ENCODE data around the gene MLN. TPM values are rescaled to one million over a fixed set of nuclear protein-coding genes. Genes with fewer than 3 reads are reported as not detected.

MLN gene
- total and polyA plus RNA-seq, 2 experiments from 2014 or later = 0.86 to 2.3 TPM

DNA sequence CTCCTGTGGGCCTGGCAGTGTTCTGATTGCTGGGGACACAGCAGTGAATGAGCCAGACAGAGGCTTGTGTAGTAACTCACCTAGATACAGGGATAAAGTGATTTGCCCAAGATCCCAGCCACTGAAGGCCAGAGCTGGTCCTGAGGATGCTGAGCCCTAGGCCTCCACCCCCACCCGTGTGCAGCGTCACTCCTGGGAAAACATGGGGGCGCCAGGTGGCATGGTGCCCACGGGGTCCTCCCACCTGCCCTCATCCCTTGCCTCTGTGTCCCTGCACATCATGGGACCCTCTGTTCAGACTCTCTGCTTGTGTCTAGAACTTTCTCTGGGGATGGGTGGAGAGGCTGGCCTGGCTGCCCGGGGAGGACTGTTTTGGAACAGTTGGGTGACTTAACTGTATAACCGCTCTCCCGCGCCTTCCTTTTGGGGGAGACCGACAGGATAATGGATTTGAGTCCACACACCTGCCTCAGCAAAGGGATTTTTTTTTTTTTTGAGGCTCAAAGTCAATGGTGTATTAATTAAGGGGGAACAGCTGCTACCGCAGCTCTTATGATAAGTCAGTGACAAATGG, 34.5 kb downstream of the MLN start:
- TF ChIP-seq EZH2 (IDR thresholded peaks at IDR 0.05; ENCODE audit: borderline replicate concordance) = no peak
- TF ChIP-seq, protein P1, sequence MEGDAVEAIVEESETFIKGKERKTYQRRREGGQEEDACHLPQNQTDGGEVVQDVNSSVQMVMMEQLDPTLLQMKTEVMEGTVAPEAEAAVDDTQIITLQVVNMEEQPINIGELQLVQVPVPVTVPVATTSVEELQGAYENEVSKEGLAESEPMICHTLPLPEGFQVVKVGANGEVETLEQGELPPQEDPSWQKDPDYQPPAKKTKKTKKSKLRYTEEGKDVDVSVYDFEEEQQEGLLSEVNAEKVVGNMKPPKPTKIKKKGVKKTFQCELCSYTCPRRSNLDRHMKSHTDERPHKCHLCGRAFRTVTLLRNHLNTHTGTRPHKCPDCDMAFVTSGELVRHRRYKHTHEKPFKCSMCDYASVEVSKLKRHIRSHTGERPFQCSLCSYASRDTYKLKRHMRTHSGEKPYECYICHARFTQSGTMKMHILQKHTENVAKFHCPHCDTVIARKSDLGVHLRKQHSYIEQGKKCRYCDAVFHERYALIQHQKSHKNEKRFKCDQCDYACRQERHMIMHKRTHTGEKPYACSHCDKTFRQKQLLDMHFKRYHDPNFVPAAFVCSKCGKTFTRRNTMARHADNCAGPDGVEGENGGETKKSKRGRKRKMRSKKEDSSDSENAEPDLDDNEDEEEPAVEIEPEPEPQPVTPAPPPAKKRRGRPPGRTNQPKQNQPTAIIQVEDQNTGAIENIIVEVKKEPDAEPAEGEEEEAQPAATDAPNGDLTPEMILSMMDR (IDR thresholded peaks at IDR 0.05; ENCODE audit: poor library complexity) = no peak
- no peak for TF ChIP-seq EZH2phosphoT487 (IDR thresholded peaks at IDR 0.05; ENCODE audit: low read depth, severe bottlenecking, unreplicated experiment)
- H3K4me2 ChIP-seq = no peak overlapping the region
- WGBS (ENCODE audit: low lambda C conversion rate, missing lambda C conversion rate) = 87% methylated on average over 10 of the region's 10 CpGs
- H3K36me3 ChIP-seq (replicated peaks; ENCODE audit: insufficient read depth, low read depth) = no peaks in the 10 kb centered on the region
- no peaks in the 10 kb centered on the region for H3K79me2 ChIP-seq
- H4K20me1 ChIP-seq (ENCODE audit: insufficient read depth, poor library complexity, severe bottlenecking) = no peaks in the 10 kb centered on the region
- H3K4me3 ChIP-seq = no peak overlapping the region
- no peaks in the 10 kb centered on the region for H3K9me3 ChIP-seq (ENCODE audit: low read depth)
- peaks cover 33% of the 10 kb centered on the region for H3K4me1 ChIP-seq (ENCODE audit: insufficient read depth)
- H3K27me3 ChIP-seq = no peaks in the 10 kb centered on the region
- H3K27ac ChIP-seq = no peak overlapping the region
- DNase-seq (ENCODE audit: low spot score) = no peak
- no peaks in the 10 kb centered on the region for H3K9me2 ChIP-seq (replicated peaks; ENCODE audit: insufficient read depth)
- H2AFZ ChIP-seq = no peak overlapping the region

DNA sequence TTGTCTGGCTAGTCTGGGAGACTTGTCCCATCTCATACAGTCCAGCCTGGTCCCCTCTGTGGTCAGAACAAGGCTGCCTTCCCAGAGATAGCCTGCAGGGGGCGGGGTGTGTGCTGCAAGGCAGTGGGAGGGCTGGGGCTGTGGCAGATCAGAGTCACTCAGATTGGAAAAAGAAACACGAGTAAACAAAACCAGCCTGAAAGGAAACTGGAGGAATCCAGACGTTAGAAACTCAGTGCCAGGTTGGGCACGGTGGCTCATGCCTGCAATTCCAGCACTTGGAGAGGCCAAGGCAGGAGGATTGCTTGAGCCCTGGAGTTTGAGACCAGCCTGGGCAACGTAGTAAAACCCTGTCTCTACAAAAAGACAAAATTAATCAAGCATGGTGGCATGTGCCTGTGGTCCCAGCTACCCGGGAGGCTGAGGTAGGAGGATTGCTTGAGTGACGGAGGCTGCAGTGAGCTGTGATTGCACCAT, 35.1 kb downstream of the MLN start:
- H4K20me1 ChIP-seq (ENCODE audit: insufficient read depth, poor library complexity, severe bottlenecking) = no peaks in the 10 kb centered on the region
- H3K9me2 ChIP-seq (replicated peaks; ENCODE audit: insufficient read depth) = no peaks in the 10 kb centered on the region
- H3K4me3 ChIP-seq = no peak overlapping the region
- no peak overlapping the region for H3K4me2 ChIP-seq
- H3K27me3 ChIP-seq = no peaks in the 10 kb centered on the region
- H2AFZ ChIP-seq = no peak overlapping the region
- no peak for TF ChIP-seq EZH2phosphoT487 (IDR thresholded peaks at IDR 0.05; ENCODE audit: low read depth, severe bottlenecking, unreplicated experiment)
- TF ChIP-seq, protein P1 (IDR thresholded peaks at IDR 0.05; ENCODE audit: poor library complexity) = peak; percentile 79
- H3K79me2 ChIP-seq = no peaks in the 10 kb centered on the region
- 35% methylated on average over 7 of the region's 7 CpGs for WGBS (ENCODE audit: low lambda C conversion rate, missing lambda C conversion rate)
- DNase-seq (ENCODE audit: low spot score) = peak; percentile 90
- no peaks in the 10 kb centered on the region for H3K36me3 ChIP-seq (replicated peaks; ENCODE audit: insufficient read depth, low read depth)
- no peaks in the 10 kb centered on the region for H3K9me3 ChIP-seq (ENCODE audit: low read depth)
- peaks cover 33% of the 10 kb centered on the region for H3K4me1 ChIP-seq (ENCODE audit: insufficient read depth)
- no peak overlapping the region for H3K27ac ChIP-seq

DNA sequence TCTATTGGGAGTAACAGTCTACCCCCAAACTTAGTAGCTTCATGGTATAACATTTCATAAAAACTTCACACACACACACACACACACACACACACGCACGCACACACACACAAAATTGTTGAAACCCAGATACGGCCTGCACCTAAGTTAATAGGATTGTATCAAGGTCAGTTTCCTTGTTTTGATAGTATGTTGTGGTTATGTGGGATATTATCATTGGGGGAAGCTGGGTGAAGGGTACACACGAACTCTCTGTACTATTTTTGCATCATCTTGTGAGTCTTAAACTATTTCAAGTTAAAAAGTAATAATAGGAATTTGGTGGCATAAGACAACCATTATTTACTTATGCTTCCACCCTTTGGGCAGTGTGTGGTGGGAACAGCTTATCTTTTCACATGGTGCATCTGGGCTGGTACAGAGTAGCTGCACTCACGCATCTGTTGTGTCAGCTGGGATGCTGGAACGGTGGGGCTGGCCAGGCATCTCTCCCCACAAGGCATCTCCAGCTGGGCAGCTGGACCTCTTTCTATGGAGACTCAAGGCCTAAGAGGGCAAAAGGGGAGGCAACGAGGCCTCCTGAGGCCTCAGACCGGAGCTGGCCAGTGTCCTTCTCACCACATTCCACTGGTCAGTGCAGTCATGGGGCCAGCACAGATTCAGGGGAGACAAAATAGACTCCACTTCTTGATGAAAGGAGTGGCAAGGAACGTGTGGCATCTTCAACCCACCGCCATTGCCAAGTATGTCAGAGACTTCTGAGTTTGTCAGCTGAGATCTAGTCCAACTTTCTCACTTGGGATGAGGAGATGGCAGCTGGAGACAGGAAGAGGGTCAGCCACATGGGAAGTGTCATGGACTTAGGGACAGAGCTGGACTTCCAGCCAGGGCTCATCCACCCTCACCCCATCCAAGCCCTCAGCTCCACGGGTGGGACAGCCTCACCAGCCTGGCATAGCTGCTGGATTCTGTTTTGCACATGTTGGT, 36.6 kb downstream of the MLN start:
- Histone ChIP-seq H2AFZ (no peak overlapping the region), H3K4me1 (ENCODE audit: insufficient read depth) (peaks cover 25% of the 10 kb centered on the region), H3K79me2 (no peaks in the 10 kb centered on the region), H3K4me2 (no peak overlapping the region), H3K27ac (no peak overlapping the region), H3K9me2 (replicated peaks; ENCODE audit: insufficient read depth) (no peaks in the 10 kb centered on the region), H3K9me3 (ENCODE audit: low read depth) (no peaks in the 10 kb centered on the region), H3K4me3 (no peak overlapping the region), H4K20me1 (ENCODE audit: insufficient read depth, poor library complexity, severe bottlenecking) (no peaks in the 10 kb centered on the region), H3K36me3 (replicated peaks; ENCODE audit: insufficient read depth, low read depth) (no peaks in the 10 kb centered on the region), H3K27me3 (no peaks in the 10 kb centered on the region)
- TF ChIP-seq, protein P1 (IDR thresholded peaks at IDR 0.05; ENCODE audit: poor library complexity) = no peak
- TF ChIP-seq EZH2 (IDR thresholded peaks at IDR 0.05; ENCODE audit: borderline replicate concordance) (no peak), EZH2phosphoT487 (IDR thresholded peaks at IDR 0.05; ENCODE audit: low read depth, severe bottlenecking, unreplicated experiment) (no peak)
- 73% methylated on average over 11 of the region's 11 CpGs for WGBS (ENCODE audit: low lambda C conversion rate, missing lambda C conversion rate)
- no peak for DNase-seq (ENCODE audit: low spot score)
